HCT116 (cell line): ENCODE data around the gene NFKBIZ. TPM values are rescaled to one million over a fixed set of nuclear protein-coding genes. Genes with fewer than 3 reads are reported as not detected.

ENCODE experiments used
- ATAC-seq: fragments of 200-7000 bp; cut with Tn5 transposase; 2 replicates; pipeline ENCODE4 v1.9.1; 2020; ENCODE audit warnings: mild to moderate bottlenecking, moderate library complexity
- BruUV-seq: library from RNA; stranded (reverse); fragments of 400-500 nt; replicated peaks from 2 replicates; lab custom pipeline; 2021; lab: Mats Ljungman, UMichigan
- CTCF ChIA-PET: fragments of 300-600 bp; sonication (Branson Sonifier 250); formaldehyde crosslinking; loops from one replicate; lab custom pipeline; 2021; ENCODE audit warnings: antibody characterized with exemption; lab: Charles Lee
- POLR2A ChIA-PET: fragments of 300-600, 350-600 bp; sonication (Branson Sonifier 250); formaldehyde crosslinking; loops from one replicate; lab custom pipeline; 2021; ENCODE audit warnings: antibody characterized with exemption; lab: Charles Lee
- RAD21 ChIA-PET, 2 experiments: fragments of 300-600 bp; sonication (Branson Sonifier 250); formaldehyde crosslinking; loops; one replicate each; lab custom pipeline; 2023; ENCODE audit warnings: low total read pairs in 2 of 2; ENCODE audit not compliant: uncharacterized antibody in 2 of 2, unreplicated experiment in 2 of 2, low non-redundant PET in 1 of 2; lab: Charles Lee
- DNase-seq: peaks from one replicate; pipeline ENCODE4 v3.0.0-alpha.2; 2010; ENCODE audit warnings: low read depth, low spot score
- H2AFZ ChIP-seq: fragments of 200-600 bp; shearing (Covaris generic), sonication (generic); 2 replicates; pipeline ENCODE4 v1.6.1; 2017; ENCODE audit warnings: low read depth, mixed run types, mixed read lengths, antibody characterized with exemption, low read length; ENCODE audit not compliant: poor library complexity, severe bottlenecking
- H3K27ac ChIP-seq: 2 replicates; pipeline ENCODE4 v1.5.1; 2012; ENCODE audit warnings: low read depth, low read length
- H3K27me3 ChIP-seq: fragments of 200-600 bp; sonication (generic); 2 replicates; pipeline ENCODE4 v1.6.1; 2016; ENCODE audit warnings: mixed run types, low read length, mixed read lengths; ENCODE audit not compliant: insufficient read depth
- H3K36me3 ChIP-seq, 2 experiments: fragments of 200-500 bp in 1 of 2; fragments of 200-600 bp in 1 of 2; sonication (Bioruptor generic) in 1 of 2; sonication (generic) in 1 of 2; 2 replicates each; pipeline versions ENCODE4 v1.5.1 to v1.6.1; 2014 to 2016; ENCODE audit warnings: low read length in 2 of 2, inconsistent platforms in 1 of 2, mixed read lengths in 1 of 2, mixed run types in 1 of 2; ENCODE audit not compliant: insufficient read depth in 2 of 2, control insufficient read depth in 1 of 2
- H3K4me1 ChIP-seq, 2 experiments: fragments of 200-600 bp in 1 of 2; sonication (generic) in 1 of 2; 2 replicates each; pipeline versions ENCODE4 v1.5.1 to v1.6.1; 2012 to 2017; ENCODE audit warnings: low read length in 2 of 2, inconsistent platforms in 1 of 2, mild to moderate bottlenecking in 1 of 2, mixed read lengths in 1 of 2, mixed run types in 1 of 2, moderate library complexity in 1 of 2; ENCODE audit not compliant: insufficient read depth in 2 of 2, control insufficient read depth in 1 of 2
- H3K4me2 ChIP-seq: fragments of 200-600 bp; sonication (generic); 2 replicates; pipeline ENCODE4 v1.6.1; 2017; ENCODE audit warnings: mixed run types, low read length, mixed read lengths
- H3K4me3 ChIP-seq, 2 experiments: fragments of 200-600 bp in 1 of 2; sonication (generic) in 1 of 2; replicated peaks in 1 of 2; 2 replicates each; pipeline ENCODE4 v1.5.1; 2011 to 2016; ENCODE audit warnings: low read length in 2 of 2, control low read depth in 1 of 2, low read depth in 1 of 2, mild to moderate bottlenecking in 1 of 2, mixed read lengths in 1 of 2, mixed run types in 1 of 2
- H3K79me2 ChIP-seq: fragments of 200-600 bp; sonication (generic); 2 replicates; pipeline ENCODE4 v1.6.1; 2017; ENCODE audit warnings: mild to moderate bottlenecking, mixed run types, low read length, moderate library complexity, mixed read lengths; ENCODE audit not compliant: insufficient read depth
- H3K9ac ChIP-seq: fragments of 200-600 bp; sonication (generic); 2 replicates; pipeline ENCODE4 v1.6.1; 2016; ENCODE audit warnings: low read length, mixed read lengths
- H3K9me2 ChIP-seq: fragments of 200-600 bp; sonication (generic), shearing (Covaris generic); 2 replicates; pipeline ENCODE4 v1.6.1; 2017; ENCODE audit warnings: mixed run types, mild to moderate bottlenecking, moderate library complexity; ENCODE audit not compliant: insufficient read depth
- H3K9me3 ChIP-seq, 2 experiments: fragments of 200-500 bp in 1 of 2; fragments of 200-600 bp in 1 of 2; sonication (Bioruptor generic) in 1 of 2; sonication (generic) in 1 of 2; 2 replicates each; pipeline ENCODE4 v1.6.1; 2014 to 2017; ENCODE audit warnings: low read length in 2 of 2, mixed read lengths in 2 of 2, inconsistent platforms in 1 of 2, low read depth in 1 of 2, mild to moderate bottlenecking in 1 of 2, mixed run types in 1 of 2, moderate library complexity in 1 of 2; ENCODE audit not compliant: control insufficient read depth in 1 of 2, insufficient read depth in 1 of 2
- H4K20me1 ChIP-seq: fragments of 200-600 bp; sonication (generic), shearing (Covaris generic); 2 replicates; pipeline ENCODE4 v1.6.1; 2017; ENCODE audit warnings: mixed run types, mild to moderate bottlenecking, moderate library complexity; ENCODE audit not compliant: insufficient read depth
- FOSL1 ChIP-seq: IDR thresholded peaks from 2 replicates; pipeline ENCODE4 v1.6.1; 2012; ENCODE audit warnings: low read depth
- TCF7L2 ChIP-seq: IDR thresholded peaks from 2 replicates; pipeline ENCODE4 v1.7.0; 2011; ENCODE audit warnings: borderline replicate concordance, inconsistent platforms; ENCODE audit not compliant: insufficient read depth, insufficient read length; ENCODE audit errors: extremely low read depth
- intact Hi-C: fragments of 100-400 bp; cut with micrococcal nuclease; formaldehyde crosslinking; loops from 2 replicates; pipeline ENCODE4 v1.10.0; 2022
- total RNA-seq: library from RNA; stranded (reverse); gene quantifications from one replicate; pipeline ENCODE4 v1.2.1, GENCODE V29; 2021; ENCODE audit not compliant: unreplicated experiment
- TF ChIP-seq, protein P1 (sequence below): IDR thresholded peaks from 2 replicates; pipeline ENCODE4 v1.6.1; 2011; ENCODE audit warnings: mild to moderate bottlenecking, low read length, moderate library complexity; ENCODE audit not compliant: insufficient replicate concordance; ENCODE audit errors: extremely low read depth
- TF ChIP-seq, protein P2 (sequence below), 3 experiments: fragments of 200-600 bp in 1 of 3; sonication (generic) in 1 of 3; IDR thresholded peaks in 2 of 3; conservative IDR thresholded peaks in 1 of 3; 2 replicates each; pipeline ENCODE4 v1.5.1; 2012 to 2017; ENCODE audit warnings: low read depth in 2 of 3, low read length in 2 of 3, antibody characterized with exemption in 1 of 3, borderline replicate concordance in 1 of 3, control low read depth in 1 of 3, mild to moderate bottlenecking in 1 of 3, mixed read lengths in 1 of 3, mixed run types in 1 of 3, moderate library complexity in 1 of 3; ENCODE audit not compliant: insufficient read depth in 1 of 3

Gene NFKBIZ
- total RNA-seq, 1 experiment from 2014 or later = 12.2 TPM

DNA sequence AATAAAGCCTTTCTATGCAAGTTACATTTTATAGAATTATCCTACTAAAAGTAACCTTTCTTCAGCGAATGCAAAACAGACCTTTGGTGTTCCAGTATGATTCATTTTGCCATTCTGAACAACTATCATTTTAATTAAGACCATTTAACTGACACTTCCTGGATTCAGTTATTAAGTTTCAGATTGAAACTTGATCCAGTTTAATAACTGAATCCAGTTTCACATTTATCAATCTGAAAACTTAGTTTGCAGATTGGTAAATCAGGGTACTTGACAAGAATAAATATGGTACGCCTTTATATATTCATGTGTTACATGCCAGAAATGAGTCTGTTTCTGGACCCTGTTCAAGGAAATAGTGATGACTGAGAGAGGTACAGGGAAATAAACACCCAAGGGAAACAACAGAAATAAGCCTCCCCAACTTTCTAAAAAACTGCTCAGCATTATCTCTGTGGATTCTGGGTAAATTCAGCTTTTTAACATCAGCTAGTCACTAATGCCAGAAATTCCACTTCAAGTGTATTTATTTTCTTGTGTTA is 23.3 kb upstream of the NFKBIZ start:
- Histone ChIP-seq H3K4me1 (peaks cover 12 to 19% of the 10 kb centered on the region in 2 experiments), H3K9me2 (no peaks in the 10 kb centered on the region), H3K27me3 (no peaks in the 10 kb centered on the region), H4K20me1 (no peaks in the 10 kb centered on the region), H3K9me3 (no peaks in the 10 kb centered on the region), H3K4me3 (no peak overlapping the region), H3K27ac (no peak overlapping the region), H3K36me3 (no peaks in the 10 kb centered on the region), H3K4me2 (0 out of 2 replicates have a peak overlapping the region, but pooled peaks have one; percentile 10), H2AFZ (peak overlapping the region; percentile 42), H3K9ac (no peak overlapping the region), H3K79me2 (no peaks in the 10 kb centered on the region)
- no peak for DNase-seq
- POLR2A ChIA-PET = interaction anchor here (2.9 kb wide), 1 partner anchor 23 kb away, joined by 18 read pairs; the partner anchor contains the start of gene NFKBIZ
- intact Hi-C loops = loop anchor here (2.0 kb wide), 1 partner anchor 23 kb away; the partner anchor contains the start of gene NFKBIZ
- TF ChIP-seq TCF7L2 = no peak
- no peak for TF ChIP-seq FOSL1
- TF ChIP-seq, protein P1, sequence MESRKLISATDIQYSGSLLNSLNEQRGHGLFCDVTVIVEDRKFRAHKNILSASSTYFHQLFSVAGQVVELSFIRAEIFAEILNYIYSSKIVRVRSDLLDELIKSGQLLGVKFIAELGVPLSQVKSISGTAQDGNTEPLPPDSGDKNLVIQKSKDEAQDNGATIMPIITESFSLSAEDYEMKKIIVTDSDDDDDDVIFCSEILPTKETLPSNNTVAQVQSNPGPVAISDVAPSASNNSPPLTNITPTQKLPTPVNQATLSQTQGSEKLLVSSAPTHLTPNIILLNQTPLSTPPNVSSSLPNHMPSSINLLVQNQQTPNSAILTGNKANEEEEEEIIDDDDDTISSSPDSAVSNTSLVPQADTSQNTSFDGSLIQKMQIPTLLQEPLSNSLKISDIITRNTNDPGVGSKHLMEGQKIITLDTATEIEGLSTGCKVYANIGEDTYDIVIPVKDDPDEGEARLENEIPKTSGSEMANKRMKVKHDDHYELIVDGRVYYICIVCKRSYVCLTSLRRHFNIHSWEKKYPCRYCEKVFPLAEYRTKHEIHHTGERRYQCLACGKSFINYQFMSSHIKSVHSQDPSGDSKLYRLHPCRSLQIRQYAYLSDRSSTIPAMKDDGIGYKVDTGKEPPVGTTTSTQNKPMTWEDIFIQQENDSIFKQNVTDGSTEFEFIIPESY = no peak
- TF ChIP-seq, protein P2, sequence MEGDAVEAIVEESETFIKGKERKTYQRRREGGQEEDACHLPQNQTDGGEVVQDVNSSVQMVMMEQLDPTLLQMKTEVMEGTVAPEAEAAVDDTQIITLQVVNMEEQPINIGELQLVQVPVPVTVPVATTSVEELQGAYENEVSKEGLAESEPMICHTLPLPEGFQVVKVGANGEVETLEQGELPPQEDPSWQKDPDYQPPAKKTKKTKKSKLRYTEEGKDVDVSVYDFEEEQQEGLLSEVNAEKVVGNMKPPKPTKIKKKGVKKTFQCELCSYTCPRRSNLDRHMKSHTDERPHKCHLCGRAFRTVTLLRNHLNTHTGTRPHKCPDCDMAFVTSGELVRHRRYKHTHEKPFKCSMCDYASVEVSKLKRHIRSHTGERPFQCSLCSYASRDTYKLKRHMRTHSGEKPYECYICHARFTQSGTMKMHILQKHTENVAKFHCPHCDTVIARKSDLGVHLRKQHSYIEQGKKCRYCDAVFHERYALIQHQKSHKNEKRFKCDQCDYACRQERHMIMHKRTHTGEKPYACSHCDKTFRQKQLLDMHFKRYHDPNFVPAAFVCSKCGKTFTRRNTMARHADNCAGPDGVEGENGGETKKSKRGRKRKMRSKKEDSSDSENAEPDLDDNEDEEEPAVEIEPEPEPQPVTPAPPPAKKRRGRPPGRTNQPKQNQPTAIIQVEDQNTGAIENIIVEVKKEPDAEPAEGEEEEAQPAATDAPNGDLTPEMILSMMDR (IDR thresholded peaks at IDR 0.05 in 2 of 3, conservative IDR thresholded peaks at IDR 0.05 in 1 of 3; ENCODE audit: borderline replicate concordance in 1 of 3, insufficient read depth in 1 of 3, low read depth in 2 of 3, low read length in 2 of 3) = no peak
- CTCF ChIA-PET = interaction anchor here (2.2 to 2.4 kb wide), 2 partner anchors 399 to 403 kb away, joined by 7 to 16 read pairs; no protein-coding TSS in a partner anchor
- no peak for ATAC-seq
- no TSS peak for BruUV-seq
- RAD21 ChIA-PET = no interaction called here
